IPS-18c (cell line): Measurements from ENCODE around the gene TAC3.
"Not testable (repeated sequence)": the region's sequence is repeated elsewhere in the genome, so short reads cannot be mapped to it uniquely, and the experiment has no call there.

Experiments used
- H3K4me3 ChIP-seq: 2 replicates; pipeline ENCODE4 v1.7.0; 2013; ENCODE audit warnings: low read depth, mild to moderate bottlenecking, low read length, moderate library complexity; ENCODE audit not compliant: insufficient read depth
- H3K9me3 ChIP-seq: one replicate; pipeline ENCODE4 v1.6.1; 2013; ENCODE audit warnings: mild to moderate bottlenecking, low read length, moderate library complexity; ENCODE audit not compliant: control insufficient read depth, insufficient read depth

TAC3 gene

DNA sequence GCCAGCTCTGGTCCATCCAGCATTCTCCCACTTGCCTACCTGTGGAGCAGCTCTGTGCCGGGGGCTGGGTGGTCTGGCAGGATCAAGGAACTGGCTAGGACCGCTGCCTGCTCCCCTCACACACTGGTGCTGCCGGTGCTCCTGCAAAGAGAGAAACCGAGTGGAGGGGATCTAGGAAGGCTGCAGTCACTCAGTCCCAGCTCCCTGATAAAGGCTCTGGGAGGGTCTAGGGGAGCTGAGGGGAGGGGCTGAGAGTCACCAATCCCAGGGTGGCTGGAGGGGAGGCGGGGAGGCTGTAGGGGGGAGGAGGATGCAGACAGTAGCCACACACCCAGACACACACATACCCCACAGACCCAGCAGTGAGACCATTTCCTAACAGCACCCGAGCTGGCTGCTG, at the start of gene TAC3:
TAC3 (minus strand) TSS at position 182 of the 400 bp plus-strand sequence. CDS start 732 bp downstream, outside the sequence.
- peak within 1 kb of the TSS; percentile 29; the same call in 1 of the 2 replicates for H3K4me3 ChIP-seq
- no peaks in the 10 kb centered on the region for H3K9me3 ChIP-seq

DNA sequence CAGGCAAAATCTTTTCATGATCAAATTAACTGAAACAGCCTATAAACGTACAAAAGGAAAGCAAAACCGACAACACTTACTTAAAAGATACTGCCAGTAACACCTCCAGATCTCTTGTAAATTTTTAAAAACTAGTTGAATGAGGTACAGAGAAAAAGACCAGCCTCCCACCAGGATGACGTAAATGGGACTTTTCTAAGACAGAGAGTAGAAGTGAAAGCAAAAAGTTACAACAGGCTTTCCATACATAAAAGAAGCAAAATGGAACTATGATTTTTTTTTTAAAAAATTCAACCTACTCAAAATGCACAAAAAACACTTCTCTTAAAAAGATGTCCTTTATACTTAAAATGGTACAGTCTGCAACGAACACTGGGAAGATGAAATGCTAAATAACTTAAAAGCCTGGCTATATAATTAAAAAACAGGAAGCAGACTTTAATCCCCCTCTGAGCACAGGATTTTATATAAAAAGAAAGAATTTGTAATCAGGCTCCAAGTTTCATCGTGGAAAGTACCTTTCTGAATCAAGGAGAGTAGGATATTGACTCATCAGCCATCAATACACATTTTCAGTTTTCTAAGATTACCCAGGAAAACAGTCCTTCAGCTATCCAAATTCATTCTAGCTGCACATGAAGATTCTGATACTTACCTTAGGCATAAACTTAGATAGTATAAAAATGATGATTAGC, 47.8 kb upstream of the TAC3 start:
- H3K9me3 ChIP-seq = no peaks in the 10 kb centered on the region
- no peak overlapping the region for H3K4me3 ChIP-seq

DNA sequence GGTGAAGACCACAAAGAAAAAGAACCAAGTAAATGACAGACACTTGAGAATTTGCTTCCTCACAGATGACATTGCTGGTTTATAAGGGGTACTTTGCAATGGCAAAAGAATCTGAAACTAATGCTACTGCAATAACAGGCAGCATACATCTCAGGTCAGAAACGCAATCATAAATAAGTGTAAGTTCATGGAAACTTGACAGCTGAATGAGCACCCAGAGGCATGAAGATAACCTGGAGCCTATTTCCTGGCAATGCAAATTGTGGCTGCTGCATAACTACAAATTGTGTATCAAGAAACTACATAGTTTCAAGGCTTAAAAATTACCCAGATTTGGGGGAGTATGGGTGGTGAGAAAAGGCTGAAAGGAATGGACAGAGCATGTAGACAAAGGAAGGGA, 42.1 kb upstream of the TAC3 start:
- no peaks in the 10 kb centered on the region for H3K9me3 ChIP-seq
- no peak overlapping the region for H3K4me3 ChIP-seq

DNA sequence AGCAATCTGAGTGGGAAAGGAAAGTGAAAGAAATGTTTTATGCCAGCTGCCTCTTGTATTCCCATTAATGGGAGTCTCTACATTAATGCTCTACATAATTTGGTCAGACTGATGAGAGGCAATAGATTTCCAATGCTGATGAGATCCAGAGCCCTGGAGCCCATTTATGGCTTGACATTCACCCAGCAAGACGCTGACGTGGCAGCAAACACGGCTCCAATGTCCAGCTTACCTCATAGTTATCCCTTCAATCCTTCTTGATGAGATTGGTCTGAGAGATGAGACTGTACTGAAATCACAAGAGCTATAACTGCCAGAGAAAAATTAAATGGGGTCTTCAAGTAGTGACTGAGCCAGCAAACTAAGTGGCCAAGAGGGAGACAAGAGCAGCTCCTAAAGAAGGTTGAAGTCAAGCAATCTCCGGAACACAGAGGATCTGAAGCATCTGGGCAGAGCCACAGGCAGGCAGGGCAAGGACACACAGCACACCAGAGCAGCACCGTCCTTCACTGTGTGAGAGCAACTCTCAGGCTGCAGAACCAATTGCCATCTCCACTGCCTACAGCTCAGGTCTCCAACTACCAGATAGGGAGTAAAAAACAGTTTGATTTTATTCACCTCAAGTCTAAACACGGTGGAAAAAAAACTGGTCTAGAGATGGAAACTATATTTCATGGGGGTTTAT, 40.9 kb upstream of the TAC3 start:
- Histone ChIP-seq H3K9me3 (no peaks in the 10 kb centered on the region), H3K4me3 (no peak overlapping the region)

DNA sequence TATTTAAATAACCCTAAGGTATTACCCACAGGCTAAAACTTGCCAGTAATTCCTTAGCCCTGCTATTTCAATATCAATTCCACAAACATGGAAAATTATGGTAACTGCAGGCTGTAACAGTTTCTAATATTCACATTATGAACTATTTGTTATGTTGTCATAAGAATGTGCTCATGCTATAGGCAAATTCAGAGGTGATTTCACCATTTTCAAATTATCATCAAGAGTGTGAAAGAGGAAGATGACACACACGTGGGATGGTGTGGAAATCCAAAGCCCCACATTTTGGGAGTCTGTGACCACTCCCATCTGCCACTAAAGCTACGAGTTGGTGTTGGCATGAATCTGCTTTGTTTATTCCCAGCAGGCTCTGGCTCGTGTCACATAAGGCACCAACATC, 39.5 kb upstream of the TAC3 start:
- Histone ChIP-seq H3K9me3 (no peaks in the 10 kb centered on the region), H3K4me3 (no peak overlapping the region)

DNA sequence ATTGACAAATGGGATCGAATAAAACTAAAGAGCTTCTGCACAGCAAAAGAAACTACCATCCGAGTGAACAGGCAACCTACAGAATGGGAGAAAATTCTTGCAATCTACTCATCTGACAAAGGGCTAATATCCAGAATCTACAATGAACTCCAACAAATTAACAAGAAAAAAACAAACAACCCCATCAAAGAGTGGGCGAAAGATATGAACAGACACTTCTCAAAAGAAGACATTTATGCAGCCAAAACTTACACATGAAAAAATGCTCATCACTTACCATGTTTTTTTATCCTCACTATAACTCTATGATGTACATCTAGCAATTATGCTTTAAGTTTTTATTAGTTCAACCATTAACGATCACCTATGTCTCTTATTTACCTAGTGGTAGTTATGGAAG, 37.6 kb upstream of the TAC3 start:
- not testable (repeated sequence) for H3K9me3 ChIP-seq

DNA sequence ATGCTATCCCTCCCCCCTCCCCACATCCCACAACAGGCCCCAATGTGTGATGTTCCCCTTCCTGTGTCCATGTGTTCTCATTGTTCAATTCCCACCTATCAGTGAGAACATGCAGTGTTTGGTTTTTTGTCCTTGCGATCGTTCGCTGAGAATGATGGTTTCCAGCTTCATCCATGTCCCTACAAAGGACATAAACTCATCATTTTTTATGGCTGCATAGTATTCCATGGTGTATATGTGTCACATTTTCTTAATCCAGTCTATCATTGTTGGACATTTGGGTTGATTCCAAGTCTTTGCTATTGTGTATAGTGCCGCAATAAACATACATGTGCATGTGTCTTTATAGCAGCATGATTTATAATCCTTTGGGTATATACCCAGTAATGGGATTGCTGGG, 36.8 kb upstream of the TAC3 start:
- H3K9me3 ChIP-seq, H3K4me3 ChIP-seq: not testable (repeated sequence)

More for the DNA sequence above, 37.6 kb upstream of the TAC3 start:
- not testable (repeated sequence) for H3K4me3 ChIP-seq

DNA sequence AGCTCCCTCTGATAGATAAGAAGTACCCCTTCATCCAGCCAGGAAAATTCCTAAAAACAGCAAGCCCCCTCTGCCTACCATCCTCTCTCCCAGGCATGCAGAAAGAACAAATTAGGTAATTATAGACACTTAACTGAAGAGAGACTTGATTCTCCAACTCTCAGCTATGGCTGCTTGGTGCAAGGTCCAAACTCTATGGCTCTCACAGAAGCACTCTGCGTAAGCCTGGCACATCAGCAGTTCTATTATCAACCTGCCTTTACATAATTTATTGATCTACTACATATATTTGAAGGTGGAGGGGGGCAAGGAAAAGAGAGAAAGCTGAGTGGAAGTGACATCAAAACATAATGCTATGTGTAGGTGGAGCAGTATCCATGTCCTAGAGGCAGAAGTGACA, 34.7 kb upstream of the TAC3 start:
- no peaks in the 10 kb centered on the region for H3K9me3 ChIP-seq
- H3K4me3 ChIP-seq = no peak overlapping the region

DNA sequence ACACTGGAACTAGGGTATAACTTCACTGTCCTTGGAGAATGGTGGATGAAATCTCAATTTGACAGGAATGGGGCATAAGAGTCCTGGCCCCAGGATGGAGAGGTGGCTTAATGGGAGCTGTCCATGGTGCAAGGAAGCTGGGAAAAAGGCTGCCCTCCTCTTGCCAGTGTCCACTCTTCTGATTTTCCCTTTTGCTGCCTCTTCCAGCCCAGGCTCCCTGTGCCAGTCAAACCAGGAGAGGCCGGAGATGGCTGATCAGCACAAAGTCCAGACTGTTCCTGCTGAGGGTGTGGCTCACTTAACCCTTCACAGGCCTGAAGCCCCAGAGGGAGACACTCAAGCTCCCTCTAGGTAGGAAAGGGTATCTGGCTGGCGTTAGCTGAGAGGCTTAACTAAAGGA, 33.6 kb upstream of the TAC3 start, which contains the start of gene MYO1A:
MYO1A (minus strand) TSS at position 240 of the 400 bp plus-strand sequence. CDS start 1,806 bp downstream, outside the sequence.
- H3K9me3 ChIP-seq = no peaks in the 10 kb centered on the region
- H3K4me3 ChIP-seq = no peak within 1 kb of the TSS

DNA sequence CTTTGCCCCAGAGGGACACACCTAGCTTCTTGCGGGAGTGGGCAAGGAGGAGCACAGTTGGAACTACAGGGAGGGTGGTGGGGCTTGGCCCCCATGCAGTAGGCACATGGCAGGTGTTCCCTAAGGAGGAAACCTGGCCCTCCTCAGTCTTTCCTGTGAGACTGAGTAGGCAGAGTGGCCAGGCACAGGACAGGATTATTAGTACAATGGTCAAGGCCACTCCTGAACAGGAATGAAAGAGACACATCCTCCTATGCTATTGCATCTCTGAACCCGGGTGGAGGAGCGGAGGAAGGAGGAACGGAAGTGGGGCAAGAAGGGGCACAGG, 32.8 kb upstream of the TAC3 start:
- Histone ChIP-seq H3K9me3 (no peaks in the 10 kb centered on the region), H3K4me3 (no peak overlapping the region)

DNA sequence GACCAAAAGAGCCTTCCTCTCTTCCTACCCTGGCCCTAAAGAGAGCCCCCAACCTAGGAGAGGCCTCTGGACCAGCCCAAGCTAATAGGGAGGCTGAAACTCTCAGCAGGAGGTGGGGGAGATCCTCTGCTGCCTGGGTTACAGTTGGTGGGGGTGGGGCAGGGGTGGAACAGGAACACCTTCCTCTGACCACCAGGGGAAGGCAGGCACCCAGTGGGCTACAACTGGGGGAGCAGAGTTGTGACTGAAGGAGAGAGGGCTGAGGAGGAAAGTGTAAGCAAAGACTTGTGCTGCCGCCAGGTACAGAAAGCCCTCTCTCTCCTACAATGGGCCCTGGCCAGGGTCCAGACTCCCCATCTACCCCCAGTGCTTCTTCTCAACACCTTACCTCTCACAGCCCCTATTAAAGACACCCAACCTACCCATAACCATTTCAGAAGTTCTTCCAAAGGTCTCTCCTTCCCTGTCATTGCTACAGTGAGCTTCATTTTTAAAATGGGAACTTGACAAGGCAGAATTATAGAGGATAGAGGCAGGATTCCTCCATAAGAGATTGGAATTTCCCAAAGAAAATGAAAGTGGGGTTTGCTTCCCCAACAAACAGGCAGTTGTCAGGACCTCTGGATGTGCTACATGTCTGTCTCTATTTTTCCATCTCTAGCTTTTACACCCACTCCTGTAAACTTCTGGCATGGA, 32.2 kb upstream of the TAC3 start:
- H3K4me3 ChIP-seq = no peak overlapping the region

DNA sequence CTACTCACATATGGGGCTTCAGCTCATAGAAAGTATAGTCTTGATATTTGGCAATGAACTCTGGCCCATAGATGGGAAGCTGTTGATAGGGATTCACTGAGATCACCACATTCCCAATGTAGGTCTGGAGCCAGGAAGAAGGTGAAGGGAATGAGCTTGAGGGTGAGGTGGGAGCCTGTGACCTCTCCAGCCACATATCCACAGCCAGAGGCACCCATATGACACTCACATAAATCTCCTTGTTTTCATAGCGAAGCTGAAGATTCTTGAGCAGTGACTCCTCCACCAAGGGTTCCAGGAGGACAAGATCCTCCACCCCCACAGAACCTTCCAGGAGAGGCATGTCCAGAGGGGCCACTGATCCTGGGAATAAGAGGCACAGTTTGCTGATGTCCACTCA, 31.7 kb upstream of the TAC3 start:
- Histone ChIP-seq H3K4me3 (no peak overlapping the region), H3K9me3 (no peaks in the 10 kb centered on the region)

More for the DNA sequence above, 32.2 kb upstream of the TAC3 start:
- no peaks in the 10 kb centered on the region for H3K9me3 ChIP-seq

DNA sequence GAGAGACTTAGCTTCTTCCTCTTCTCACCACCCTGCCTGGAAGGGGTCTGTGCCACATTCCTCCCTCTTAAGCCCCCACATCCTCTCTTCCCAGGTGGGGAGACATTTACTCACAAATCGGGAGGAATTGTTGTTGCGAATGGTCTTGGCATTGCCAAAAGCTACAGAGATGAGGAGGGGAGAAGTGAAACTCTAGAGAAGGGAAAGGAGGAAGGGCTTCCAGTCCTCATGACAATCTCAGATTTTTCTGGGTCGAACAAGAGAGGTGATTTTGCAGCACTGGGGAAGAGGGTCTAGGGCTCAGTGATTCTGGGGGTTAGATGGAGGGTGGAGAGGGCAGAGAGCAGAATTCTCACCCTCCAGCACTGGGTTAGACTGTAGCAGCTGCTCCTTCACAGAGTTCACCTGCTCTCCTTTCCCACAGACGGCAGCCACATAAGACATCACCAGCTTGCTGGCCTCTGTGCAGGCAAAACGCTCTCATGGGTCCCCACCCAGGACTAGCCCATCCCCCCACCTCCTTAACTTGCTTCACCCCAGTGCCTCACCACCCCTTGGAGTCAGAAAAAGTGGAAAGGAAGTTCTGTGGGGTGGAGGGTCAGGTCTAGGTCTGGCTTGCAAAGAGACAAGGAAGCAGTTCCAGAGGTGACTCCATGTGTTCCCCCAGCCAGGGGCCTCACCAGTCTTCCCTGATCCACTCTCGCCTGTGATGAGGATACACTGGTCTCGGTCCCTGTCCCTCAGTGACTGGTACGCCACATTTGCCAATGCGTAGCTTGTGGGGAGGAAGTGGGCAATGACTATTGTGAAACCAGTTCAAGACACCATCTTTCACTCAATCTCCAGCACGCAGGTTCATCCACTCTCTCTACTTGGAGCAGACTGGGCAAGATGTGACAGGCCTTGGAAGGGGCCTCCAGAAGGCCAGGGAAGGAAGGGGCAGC, 30.9 kb upstream of the TAC3 start:
- Histone ChIP-seq H3K9me3 (no peaks in the 10 kb centered on the region), H3K4me3 (no peak overlapping the region)

DNA sequence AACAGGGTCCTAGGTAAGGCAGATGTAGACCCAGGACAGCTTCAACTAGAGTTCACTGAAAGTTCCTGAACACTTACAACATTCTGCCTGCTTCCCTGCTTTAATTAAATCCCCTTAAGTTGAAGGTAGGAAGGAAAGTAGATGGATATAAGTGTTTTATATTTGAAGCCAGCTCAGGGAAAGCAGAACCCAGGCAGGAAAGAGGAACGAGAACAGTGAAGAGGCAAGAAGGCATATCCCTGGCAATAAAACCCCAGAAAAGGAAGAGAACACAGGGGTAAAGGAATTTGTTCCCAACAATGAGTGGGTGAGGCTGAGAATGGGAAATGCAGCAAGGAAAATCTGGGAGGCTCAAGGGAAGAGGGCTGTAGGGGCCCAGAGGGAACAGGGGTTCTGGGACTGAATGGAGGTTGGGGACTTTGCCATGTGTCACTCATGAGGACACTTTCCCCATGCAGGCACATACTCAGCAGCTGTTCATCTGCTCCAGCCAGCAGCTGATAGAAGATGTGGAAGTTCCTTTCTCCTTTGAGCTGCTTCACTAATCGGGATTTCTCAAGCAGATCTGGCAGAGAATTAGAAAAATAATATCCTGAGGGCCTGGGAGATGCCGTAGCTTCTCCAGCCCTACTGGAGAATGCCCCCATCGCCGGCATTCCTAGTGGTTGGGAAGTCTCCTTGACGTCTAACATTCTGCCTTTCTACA, 29.9 kb upstream of the TAC3 start:
- no peaks in the 10 kb centered on the region for H3K9me3 ChIP-seq
- no peak overlapping the region for H3K4me3 ChIP-seq

DNA sequence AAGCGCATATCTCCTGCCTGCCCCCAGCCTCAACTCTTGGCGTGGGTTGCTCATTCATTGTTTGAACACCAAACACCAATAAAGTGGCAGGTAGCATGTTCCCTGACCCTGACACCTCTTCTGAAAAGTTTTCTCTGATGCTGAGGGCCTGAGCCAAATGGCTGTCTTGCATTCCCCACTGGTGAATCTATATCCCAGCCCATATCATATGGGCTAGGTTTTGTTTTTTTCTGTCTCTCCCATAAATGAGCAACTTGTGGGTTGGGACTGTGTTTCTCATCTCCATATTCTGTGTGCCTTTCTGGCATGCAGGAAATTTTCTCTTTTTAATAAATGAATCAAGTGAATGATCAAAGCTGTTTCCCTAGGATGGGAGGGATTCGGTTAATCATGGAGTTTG, 28.6 kb upstream of the TAC3 start:
- no peak overlapping the region for H3K4me3 ChIP-seq

DNA sequence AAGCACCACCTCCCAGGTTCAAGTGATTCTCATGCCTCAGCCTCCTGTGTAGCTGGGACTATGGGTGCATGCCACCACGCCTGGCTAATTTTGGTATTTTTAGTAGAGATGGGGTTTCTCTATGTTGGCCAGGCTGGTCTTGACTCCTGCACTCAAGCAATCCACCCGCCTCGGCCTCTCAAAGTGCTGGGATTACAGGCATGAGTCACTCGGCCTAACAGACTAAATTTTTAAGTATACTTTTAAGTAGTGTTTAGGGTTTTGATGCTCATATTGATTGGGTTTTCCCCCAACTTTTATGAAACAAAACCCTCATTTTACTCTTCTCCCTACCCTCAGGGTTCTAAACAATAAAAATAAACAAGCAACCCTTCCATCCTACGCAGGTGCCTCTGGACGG, 28.1 kb upstream of the TAC3 start:
- no peaks in the 10 kb centered on the region for H3K9me3 ChIP-seq
- no peak overlapping the region for H3K4me3 ChIP-seq

More for the DNA sequence above, 28.6 kb upstream of the TAC3 start:
- no peaks in the 10 kb centered on the region for H3K9me3 ChIP-seq

DNA sequence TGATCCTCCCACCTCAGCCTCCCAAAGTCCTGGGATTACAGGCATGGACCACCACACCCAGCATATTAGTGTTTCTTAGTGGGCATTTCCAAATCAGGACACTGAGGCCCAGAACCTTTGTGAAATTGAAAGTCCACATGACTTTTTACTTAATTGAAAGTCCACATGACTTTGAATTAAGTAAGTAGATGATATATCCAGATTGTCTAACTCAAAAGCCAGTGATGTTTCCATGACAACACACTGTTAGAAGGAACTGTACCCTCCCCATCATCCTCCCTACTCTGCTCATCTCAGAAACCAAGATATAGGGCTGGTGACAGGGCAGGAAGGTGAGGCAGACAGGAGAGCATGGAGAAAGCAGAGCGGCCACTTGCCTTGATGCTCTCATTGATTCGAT, 26.4 kb upstream of the TAC3 start:
- Histone ChIP-seq H3K9me3 (no peaks in the 10 kb centered on the region), H3K4me3 (no peak overlapping the region)
